GM19395 (cell line): Measurements from ENCODE around the gene STK35.

Experiments used
- ATAC-seq: cut with Tn5 transposase; IDR thresholded peaks from one replicate; pipeline ENCODE4 v1.9.1; 2021; ENCODE audit warnings: mild to moderate bottlenecking, moderate library complexity; ENCODE audit not compliant: unreplicated experiment

STK35 gene

GRCh38 chr20:2103461-2104153 lies 2.0 kb downstream of the STK35 start:
- peak; percentile 5 for ATAC-seq

- ATAC-seq = no peak
Observed at GRCh38 chr20:2104236-2104635, 2.6 kb downstream of the STK35 start.

DNA sequence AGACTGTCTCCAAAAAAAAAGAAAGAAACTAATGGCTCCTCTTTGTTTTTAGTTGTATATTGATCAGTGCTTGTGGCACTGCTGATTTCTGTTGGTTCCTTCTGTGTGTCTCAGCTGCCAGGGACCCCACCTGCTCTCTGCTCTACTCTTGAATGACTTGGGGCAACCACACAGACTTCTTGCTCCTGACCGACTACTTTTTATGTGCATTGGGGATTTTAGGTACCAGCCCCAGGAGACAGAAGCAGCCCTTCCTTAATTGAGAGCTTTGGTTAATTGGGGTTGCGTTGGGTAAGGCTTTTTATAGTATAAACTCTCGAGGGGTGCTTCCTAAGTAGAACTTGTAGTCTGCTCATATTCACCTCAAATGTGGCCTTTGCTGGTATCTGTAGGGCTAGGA lies 6.9 kb downstream of the STK35 start:
- no peak for ATAC-seq

GRCh38 chr20:2108987-2109386 lies 7.4 kb downstream of the STK35 start:
- no peak for ATAC-seq

DNA sequence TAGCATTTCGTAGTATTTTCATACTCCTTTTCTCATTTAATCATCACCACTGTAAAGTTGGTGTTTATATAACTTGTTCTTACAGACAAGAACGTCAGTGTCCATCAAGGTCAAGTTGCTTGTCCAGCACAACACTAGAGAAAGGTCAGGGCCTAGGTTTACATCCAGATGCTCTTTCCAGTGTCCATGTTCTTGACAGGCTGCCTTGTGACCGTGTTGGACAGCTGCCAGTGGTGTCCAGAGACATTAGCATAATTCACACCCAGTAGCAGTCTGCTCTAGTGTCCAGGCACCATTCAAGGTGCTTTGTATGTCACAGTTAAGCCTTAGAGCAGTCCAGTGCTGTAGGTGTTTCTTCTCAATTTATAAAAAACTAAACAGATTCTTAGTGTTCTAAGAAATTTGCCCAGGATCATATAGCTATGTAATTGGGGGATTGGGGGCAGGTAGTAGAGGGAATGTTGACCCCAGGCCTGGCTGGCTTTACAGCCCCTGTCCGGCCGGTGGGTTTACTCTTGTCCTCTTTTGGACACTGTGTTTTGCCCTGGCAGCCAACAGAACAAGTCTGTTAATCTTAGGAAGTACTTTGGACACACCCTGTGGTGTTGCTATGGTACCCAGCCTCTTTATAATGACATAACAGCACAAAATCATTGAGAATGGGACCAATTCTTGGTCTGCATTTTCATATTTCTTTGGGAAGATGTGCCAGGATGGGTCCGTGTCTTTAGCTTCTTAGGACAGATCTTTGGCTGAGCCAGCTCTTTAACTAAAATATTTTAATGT lies 8.0 kb downstream of the STK35 start:
- no peak for ATAC-seq

DNA sequence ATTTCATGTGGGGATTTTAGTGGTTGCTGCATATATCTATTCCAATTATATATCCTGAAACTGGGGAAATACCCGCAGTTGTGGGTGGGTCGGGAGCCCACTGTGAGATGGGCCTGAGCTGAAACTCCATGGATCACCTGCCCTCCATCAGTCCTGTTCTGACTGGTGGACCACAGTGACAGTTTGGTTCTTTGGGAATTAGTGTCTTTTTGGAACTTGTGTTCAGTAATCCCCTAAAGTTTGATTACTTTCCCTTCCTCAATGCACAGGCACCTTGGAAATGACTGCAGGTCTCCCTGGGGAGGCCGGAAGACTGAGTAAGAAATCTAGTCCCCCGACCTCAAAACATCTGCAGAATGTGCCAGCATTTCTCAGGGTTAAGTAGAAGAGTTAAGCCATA lies 11.3 kb downstream of the STK35 start:
- ATAC-seq = no peak

DNA sequence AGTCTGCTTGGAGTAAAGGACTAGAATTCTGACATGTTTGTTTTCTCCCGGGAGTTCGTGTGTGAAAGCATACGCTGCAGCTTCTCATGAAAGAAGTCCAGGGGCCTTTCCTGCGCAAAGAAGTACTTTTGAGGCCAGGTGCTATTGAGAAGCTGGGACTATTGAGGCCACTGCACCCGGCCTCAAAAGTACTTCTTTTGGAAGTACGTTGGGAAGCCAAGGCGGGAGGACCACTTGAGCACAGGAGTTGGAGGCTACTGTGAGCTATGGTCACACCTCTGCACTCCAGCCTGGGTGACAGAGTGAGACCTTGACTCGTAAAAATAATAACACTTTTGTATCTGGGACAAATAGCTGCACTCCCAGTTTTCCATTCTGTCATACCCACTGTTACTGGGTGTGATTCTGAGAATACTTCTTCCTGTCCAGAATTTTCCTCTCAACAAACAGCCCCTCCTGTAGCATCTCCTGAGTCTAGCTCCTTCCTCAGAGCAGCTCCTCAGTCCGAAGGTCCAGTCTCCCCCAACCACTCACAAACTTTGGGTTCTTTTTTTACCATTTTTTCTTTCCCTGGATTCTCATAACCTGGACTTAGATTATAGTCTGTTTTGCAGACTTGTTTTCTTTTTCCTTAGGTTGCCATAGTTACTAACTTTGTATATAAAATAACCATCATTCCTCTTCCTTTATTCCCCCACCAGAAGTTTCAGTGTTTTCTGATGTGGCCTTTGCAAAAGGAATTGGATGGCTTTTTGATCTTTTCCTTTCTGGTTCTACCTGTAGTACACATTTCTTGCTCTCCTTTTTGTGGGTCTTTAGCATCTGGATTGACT lies 12.7 kb downstream of the STK35 start:
- no peak for ATAC-seq

GRCh38 chr20:2114990-2115681 lies 13.5 kb downstream of the STK35 start:
- no peak for ATAC-seq

DNA sequence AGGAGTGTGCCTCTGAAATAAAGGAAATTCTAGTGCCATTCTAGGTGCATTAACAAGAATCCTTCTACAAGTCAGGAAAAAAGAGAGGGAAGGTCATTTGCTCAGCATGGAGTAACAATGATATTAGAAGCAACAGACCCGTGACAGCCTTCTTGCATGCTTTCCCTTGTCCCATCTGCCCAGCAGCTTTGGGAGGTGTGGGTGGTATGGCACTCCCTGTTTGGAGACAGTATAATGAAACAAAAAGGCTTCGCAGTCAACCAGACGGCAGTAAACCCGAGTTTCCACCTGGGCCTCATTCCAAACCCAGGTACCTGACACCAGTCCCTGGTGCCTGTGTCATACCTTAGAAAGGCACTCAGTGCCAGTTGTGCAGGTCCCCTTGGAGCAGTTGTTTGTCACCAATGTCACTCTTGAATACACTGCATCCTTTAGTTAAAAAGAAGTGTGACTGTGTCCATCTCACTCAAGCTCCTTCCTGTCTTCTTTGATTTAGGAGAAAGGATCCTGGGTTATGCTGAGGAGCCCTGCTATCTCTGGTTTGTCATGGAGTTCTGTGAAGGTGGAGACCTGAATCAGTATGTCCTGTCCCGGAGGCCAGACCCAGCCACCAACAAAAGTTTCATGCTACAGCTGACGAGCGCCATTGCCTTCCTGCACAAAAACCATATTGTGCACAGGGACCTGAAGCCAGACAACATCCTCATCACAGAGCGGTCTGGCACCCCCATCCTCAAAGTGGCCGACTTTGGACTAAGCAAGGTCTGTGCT lies 14.7 kb downstream of the STK35 start:
- no peak for ATAC-seq

DNA sequence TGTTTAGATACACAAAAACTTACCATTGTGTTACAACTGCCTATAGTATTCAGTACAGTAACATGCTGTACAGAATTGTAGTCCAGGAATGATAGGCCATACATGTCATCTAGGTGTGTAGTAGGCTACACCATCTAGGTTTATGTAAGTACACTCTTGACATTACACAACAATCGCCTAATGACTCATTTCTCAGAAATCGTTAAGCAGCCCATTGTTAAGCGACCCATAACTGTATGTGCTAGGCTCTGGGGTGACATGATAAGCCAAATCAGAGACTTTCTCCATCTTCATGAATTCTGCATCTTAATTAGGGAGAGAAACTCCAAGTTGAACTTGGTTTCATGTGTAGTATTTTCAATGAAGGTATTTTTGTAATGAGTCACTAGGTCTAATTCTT lies 17.2 kb downstream of the STK35 start:
- ATAC-seq = no peak

GRCh38 chr20:2122936-2123335 lies 21.3 kb downstream of the STK35 start:
- ATAC-seq = no peak

DNA sequence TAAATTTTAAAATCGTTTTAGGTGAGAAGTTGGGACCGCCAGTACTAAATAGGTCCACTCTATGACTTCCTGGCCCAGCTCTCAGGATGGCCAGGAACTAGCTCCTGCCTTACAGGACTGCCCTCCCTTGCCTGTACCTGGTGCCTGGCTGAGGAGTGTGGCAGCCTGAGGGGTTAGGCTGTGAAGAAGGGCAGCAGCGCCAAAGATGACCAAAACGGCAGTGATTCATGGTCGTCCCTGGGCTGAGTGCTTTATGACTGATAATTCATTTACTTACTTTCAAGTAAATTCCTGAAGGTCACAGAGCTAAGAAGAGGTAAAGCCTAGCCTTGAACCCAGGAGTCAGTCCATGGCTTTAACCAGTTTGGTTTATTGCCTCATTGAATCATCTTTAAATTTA lies 22.1 kb downstream of the STK35 start:
- ATAC-seq = no peak

DNA sequence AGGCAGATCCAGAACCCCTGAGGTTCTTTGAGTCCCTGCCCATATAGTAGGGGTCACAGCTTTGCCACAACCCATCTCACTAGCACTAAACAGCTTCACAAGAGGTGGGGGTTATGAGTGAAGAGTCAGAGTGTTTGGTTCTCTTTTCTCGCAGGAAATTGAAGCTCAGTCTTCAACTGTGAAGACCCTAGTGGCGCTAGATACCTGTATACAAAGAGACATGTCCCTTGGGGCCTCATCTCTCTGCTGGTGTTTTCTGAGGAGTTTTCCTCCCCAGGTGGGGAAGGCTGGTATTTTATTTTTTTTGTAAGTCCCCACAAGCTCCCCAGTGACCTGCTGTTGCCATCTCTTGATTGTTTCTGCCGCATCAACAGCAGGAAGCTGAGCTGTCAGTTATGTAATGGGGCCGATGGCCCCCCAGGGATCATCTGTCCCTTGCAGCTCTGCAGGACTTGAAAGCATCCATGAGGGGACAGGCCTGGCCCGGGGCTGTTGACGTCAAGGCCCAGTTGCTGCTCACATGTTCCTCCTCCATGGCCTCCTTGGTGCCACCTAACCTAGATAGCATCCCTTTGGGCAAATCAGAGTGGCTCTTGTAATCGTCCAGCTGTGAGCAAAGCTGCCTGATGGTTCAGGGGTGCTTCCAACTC lies 23.1 kb downstream of the STK35 start:
- no peak for ATAC-seq

GRCh38 chr20:2125474-2126112 lies 24.0 kb downstream of the STK35 start:
- no peak for ATAC-seq

- ATAC-seq = no peak
Observed at GRCh38 chr20:2127238-2127637, 25.6 kb downstream of the STK35 start.

DNA sequence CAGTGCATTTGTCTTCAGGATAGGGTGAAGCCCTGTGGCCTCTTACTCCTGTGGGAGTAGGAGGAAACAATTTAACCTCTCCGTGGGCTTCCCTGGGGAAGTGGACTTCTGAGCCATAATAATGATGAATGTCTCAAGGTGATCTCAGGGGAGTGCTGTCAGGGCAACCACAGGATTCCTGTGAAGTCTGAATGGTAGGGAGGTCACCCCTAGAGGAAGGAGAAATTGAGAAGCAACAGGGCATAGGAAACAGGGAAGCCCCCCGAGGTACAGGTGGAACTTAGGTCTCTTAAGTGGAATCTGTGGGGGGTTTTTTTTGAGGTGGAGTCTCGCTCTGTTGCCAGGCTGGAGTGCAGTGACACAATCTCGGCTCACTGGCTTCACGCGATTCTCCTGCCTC lies 26.9 kb downstream of the STK35 start:
- ATAC-seq = no peak

DNA sequence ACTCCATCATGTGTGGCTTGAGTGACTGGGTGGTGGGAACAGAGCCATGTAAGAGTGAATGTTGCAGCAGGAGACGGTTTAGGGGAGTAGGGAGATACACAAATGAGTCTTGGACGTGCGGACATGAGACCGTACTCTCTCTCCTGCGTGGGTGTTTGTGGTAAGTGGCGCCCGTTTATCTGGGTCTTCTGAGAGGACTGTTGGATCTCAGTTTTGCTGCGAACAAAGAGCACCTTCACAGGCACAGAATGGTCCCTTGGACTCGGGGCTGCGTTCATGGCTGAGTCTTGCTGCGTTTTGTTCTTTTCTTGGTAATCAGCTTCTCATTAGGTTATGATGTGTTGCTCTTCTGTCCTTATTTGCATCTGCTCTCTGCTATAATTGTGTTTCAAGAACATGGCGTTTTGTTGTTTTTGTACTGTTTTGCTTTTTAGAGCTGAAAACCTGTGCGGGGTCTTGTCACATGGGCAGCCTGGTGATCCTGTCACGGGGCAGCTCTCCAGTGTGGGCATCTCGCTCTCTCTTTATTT lies 28.5 kb downstream of the STK35 start:
- ATAC-seq = no peak

GRCh38 chr20:2130683-2131082 lies 29.1 kb downstream of the STK35 start:
- no peak for ATAC-seq

DNA sequence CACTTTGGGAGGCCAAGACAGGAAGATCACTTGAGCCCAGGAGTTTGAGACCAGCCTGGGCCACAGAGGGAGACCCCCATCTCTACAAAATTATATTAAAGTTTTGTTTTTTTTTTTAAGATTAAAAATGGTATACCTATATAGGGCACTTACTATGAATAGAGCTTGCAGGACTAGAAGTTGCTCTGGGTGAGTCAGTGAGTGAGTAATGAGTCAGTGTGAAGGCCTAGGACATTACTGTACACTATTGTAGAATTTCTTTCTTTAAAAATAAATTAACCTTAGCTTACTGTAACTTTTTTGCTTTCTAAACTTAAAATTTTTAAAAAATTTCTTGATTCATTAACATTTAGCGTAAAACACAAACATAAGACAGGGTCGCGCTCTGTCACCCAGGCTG lies 29.7 kb downstream of the STK35 start:
- ATAC-seq = no peak
